GM21423 (cell line): ENCODE results near the gene ZKSCAN3.
"Not testable (repeated sequence)": the region's sequence is repeated elsewhere in the genome, so short reads cannot be mapped to it uniquely, and the experiment has no call there.

Source experiments
- ATAC-seq: cut with Tn5 transposase; IDR thresholded peaks from one replicate; pipeline ENCODE4 v1.9.1; 2021; ENCODE audit warnings: mild to moderate bottlenecking, moderate library complexity; ENCODE audit not compliant: unreplicated experiment

Gene ZKSCAN3

DNA sequence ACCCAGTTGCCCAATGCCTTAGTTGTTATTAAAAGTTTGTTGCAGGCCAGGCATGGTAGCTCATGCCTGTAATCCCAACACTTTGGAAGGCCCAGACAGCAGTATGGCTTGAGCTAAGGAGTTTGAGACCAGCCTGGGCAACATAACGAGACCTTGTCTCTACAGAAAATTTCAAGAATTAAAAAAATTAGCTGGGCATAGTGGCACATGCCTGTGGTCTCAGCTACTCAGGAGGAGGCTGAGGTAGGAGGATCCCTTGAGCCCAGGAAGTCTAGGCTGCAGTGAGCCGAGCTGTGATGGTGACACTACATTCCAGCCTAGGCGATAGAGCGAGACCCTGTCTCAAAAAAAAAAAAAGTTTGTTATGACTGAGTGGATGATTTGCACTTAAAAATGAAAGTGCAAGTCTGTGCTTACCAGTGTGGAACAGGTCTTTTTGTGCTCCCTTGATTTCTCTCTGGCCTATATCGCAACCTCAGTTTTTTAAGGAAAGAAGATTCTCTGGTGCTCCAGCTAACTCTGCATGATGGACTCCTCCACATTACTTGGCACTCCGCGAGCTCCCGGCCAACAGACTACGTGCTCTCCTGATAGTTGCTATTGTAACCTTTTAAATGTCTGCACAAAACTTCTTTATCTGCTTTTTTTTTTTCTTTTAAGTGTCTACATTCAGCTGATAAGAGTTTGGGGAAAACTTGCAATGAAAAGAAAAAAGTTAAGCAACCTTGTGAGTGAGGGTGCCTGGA lies 22.1 kb downstream of the ZKSCAN3 start:
- ATAC-seq: peak; percentile 54

DNA sequence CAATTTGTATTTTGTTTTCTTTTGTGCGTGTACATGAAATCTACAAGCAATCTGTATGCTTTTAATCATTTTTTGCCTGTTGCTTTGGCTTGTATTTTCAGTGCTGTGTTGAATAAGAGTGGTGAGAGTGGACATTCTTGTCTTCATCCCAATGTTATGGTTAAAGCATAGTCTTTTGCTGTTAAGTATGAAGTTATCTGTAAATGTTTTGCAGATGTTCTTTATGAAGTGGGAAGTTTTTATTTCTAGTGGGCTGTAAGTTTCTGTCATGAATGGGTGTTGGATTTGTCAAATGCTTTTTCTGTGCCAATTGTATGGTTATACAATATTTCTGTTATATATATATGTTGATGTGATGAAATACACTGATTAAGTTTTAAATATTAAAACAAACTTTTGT lies 24.2 kb downstream of the ZKSCAN3 start:
- ATAC-seq: no peak

DNA sequence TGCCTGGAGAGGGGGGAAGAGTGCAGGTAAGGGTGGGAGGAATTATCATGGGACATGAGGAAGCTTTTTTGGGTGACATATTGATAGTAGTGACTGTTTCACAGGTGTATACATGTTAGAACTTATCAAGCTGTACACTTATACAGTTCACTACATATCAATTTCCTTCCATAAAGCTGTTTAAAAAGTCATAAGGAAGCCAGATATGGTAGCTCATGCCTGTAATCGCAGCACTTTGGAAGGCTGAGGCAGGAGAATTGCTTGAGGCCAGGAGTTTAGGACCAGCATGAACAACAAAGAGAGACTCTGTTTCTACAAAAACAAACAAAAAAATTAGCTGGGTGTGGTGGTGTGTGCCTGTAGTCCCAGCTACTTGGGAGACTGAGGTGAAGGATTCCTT lies 28.1 kb downstream of the ZKSCAN3 start:
- no peak for ATAC-seq

DNA sequence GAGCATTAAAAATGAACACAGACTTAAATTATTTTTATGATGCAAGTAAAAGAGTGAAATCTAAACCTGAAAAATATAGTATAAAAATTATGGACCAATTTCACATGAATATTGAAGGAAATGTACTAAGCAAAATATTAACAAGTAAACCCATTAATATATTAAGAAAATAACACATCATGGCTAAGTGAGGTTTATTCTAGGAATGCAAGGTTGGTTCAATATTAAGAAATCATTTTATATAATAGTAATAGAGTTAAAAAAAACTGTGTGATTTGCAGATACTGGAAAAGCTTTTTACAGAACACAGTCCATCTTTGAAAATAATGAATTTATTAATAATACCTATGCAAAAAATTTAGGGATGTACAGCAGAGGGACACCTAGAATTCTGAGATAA lies 28.9 kb downstream of the ZKSCAN3 start:
- no peak for ATAC-seq

DNA sequence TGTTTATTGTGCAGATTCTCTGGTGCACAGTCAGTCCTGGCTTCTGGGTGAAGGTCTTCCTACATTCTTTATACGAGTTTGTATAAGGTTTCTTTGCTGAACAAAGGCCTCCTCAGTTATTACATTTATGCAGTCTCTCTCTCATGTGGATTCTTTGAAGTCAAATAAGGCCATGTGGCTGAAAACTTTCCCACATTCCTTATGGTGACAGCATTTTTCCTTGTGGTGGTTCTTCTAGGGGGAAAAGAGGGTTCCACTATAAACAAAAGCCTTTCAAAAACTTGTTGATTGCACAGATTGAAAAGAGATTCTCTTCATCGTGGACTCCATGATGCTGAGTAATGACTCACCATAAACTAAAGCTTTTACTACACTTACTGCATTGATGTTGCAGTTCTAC lies 30.6 kb downstream of the ZKSCAN3 start:
- no peak for ATAC-seq

DNA sequence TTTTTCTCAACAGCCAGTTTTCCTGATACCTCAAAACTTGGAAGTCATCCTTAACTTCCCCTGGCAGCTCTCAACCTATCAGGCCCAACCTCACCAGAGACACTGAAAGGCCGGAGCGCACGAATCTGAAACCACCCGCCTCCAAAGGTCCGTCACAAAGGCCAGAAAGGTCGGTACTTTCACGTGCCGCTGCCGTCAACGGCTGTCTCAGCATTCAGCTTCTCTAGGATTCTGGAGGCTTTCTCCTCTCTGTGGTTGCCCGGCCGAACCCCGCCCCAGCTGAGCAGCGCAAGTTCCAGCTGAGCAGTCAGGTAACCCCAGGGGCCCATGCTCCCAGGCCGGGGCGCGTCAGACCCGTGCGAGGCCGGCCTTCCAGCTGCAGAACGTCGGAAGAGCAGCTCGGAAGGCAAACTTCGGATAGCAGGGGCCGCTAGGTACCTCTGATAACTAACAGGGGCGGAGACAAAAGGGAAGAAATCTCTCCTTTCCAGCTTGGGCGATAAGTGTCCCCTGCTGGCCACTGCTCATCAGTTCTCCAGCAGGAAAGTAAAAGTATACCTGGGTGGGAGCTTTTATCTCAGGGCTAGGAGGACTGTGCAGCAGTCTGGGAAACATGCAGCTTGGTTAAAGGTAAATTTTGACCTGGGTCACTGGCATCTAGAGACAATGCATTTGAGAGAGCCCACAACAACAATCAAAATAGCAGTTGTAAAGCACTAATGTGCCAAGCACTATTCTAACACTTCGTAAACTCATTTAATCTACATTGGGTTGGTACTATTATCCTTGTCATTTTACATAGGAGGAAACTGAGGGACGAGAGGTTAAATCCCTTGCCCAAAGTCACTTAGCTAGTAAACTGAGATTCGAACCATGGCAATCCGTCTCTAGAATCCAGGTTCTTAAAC lies 33.7 kb downstream of the ZKSCAN3 start:
- peak; percentile 89 for ATAC-seq

- ATAC-seq: no peak
These were observed 34.4 kb downstream of the ZKSCAN3 start for GRCh38 chr6:28384143-28384533.

DNA sequence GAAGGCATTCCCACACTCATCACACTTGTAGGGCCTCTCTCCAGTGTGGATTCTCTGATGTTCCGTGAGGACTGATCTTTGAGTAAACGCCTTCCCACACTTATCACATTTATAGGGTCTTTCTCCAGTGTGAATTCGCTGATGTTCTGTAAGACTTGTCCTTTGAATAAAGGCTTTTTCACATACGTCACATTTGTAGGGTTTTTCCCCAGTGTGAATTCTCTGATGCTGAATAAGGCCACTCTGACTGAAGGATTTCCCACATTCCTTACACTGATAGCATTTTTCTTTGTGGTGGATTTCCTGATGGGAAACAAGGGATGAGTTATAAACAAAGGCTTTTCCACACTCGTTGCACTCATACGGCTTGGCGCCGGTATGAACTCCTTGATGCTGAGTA lies 40.9 kb downstream of the ZKSCAN3 start:
- no peak for ATAC-seq

GRCh38 chr6:28393912-28394662 lies 44.3 kb downstream of the ZKSCAN3 start:
- ATAC-seq: no peak

DNA sequence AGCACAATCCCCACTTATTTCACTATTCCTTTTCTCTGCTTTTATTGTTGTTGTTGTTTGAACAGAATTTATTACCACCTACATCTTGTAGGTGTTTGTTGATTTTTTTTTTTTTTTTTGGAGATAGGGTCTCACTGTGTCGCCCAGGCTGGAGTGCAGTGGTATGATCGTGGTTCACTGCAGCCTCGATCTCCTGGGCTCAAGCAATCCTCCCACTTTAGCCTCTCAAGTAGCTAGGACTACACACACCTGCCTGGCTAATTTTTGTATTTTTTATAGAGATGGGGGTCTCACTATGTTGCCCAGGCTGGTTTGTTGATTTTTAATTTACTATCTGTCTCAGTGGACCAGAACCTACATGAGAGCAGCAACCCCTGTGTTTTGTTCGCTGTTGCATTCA lies 46.2 kb downstream of the ZKSCAN3 start:
- no peak for ATAC-seq

- peak; percentile 84 for ATAC-seq
These were observed 49.8 kb downstream of the ZKSCAN3 start, which contains the start of gene ZSCAN12 for GRCh38 chr6:28399350-28400121. ZSCAN12 (minus strand) TSS chr6:28399747; CDS start chr6:28398405, 1,342 bp downstream.

- ATAC-seq: no peak
These were observed 50.3 kb downstream of the ZKSCAN3 start for GRCh38 chr6:28400122-28400451.

DNA sequence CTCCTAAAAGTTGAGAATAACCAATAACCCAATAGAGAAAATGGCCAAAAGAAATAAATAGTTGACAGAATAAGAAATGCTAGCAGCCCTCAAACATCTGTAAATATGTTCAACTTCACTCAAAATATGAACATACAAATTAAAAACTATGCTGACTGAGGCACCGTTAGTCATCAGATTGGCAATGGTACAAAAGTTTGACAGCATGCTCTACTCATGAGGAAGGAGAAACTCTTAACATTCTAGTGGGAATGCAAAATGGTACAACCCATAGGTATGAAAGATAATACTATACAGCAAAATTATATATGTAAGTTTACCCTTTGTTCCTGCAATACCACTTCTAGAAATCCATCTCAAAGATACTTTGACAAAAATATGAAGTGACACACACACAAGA lies 51.4 kb downstream of the ZKSCAN3 start:
- ATAC-seq: no peak

- ATAC-seq: no peak
These were observed 52.5 kb downstream of the ZKSCAN3 start for GRCh38 chr6:28402197-28402596.

- ATAC-seq: not testable (repeated sequence)
These were observed 54.2 kb downstream of the ZKSCAN3 start for GRCh38 chr6:28403923-28404322.

GRCh38 chr6:28407401-28407800 lies 57.7 kb downstream of the ZKSCAN3 start:
- ATAC-seq: no peak

DNA sequence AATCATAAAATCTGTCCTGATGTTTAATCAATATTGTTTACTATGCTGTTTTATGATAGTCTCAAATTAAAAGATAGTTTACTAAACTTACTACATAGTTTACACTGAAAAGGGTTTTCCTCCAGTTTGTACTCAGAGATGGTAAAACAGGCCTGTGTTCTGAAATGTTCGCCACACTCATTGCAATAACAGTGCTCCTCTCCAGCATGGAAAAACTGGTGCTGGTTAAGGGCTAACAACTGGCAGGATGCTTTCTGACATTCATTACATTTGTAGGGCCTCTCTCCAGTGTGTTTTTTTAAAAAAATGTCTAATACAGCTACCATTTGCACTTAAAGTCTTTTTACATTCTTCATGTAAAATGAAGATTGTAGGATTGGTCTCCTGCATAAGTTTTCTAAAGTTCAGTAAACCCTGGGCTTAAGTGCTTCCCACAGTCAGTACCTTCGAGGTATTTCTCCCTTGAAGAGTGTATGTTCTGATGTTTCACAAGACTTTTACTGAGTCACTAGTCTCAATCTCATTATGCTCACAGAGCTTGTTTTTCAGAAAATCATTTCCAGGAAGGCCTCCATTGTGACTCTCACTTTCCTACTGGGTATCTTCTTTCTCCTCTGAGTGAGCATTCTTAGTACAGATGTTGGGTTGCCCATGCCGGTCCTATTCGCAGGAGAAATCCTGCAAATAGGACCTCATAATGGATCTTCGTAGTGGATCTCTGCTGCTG lies 58.5 kb downstream of the ZKSCAN3 start:
- ATAC-seq: no peak

DNA sequence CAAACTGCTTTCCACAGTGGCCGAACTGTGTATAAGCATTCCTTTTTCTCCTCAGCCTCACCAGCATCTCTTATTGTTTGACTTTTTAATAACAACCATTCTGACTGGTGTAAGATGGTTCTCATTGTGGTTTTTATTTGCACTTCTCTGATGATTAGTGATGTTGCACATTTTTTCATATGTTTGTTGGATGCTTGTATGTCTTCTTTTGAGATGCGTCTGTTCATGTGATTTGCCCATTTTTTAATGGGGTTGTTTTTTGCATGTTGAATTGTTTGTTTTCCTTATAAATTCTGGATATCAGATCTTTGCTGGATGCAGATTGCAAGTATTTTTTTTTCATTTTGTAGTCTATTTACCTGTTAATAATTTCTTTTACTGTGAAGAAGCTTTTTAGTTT lies 61.0 kb downstream of the ZKSCAN3 start:
- ATAC-seq: no peak

- ATAC-seq: no peak
These were observed 63.9 kb downstream of the ZKSCAN3 start for GRCh38 chr6:28413681-28414080.
